Fibroblast of villous mesenchyme (primary cell): ENCODE data around the gene SYTL3. TPM values are rescaled to one million over a fixed set of nuclear protein-coding genes. Genes with fewer than 3 reads are reported as not detected.

Experiments
- DNase-seq: peaks from one replicate; pipeline ENCODE4 v3.0.0-alpha.2; 2010; ENCODE audit warnings: low read depth
- H3K4me3 ChIP-seq: 2 replicates; pipeline ENCODE4 v1.5.1; 2011; ENCODE audit warnings: low read depth, mild to moderate bottlenecking, low read length
- CTCF ChIP-seq: IDR thresholded peaks from 2 replicates; pipeline ENCODE4 v1.5.1; 2012; ENCODE audit warnings: low read depth, mild to moderate bottlenecking, low read length; ENCODE audit not compliant: insufficient read depth
- total RNA-seq: library from RNA; depleted of rRNA; stranded (reverse); fragments of >200 nt; gene quantifications from 2 replicates; pipeline ENCODE4 v1.2.3, GENCODE V29; 2012

SYTL3 gene
- total RNA-seq, 1 donor = 1.7 TPM

GRCh38 chr6:158759966-158760617, 110.2 kb downstream of the SYTL3 start:
- DNase-seq = no peak
- no peak for TF ChIP-seq CTCF
- no peak overlapping the region for H3K4me3 ChIP-seq

- TF ChIP-seq CTCF = no peak
- DNase-seq = no peak
These were observed 110.9 kb downstream of the SYTL3 start for GRCh38 chr6:158760618-158761250.

GRCh38 chr6:158761746-158762145, 111.9 kb downstream of the SYTL3 start:
- no peak for DNase-seq
- no peak overlapping the region for H3K4me3 ChIP-seq

More at GRCh38 chr6:158760618-158761250, 110.9 kb downstream of the SYTL3 start:
- no peak overlapping the region for H3K4me3 ChIP-seq

GRCh38 chr6:158762787-158763433, 113.1 kb downstream of the SYTL3 start:
- no peak overlapping the region for H3K4me3 ChIP-seq
- no peak for TF ChIP-seq CTCF
- DNase-seq = no peak

More at GRCh38 chr6:158761746-158762145, 111.9 kb downstream of the SYTL3 start:
- no peak for TF ChIP-seq CTCF

- TF ChIP-seq CTCF = no peak
- H3K4me3 ChIP-seq = no peak overlapping the region
- DNase-seq = no peak
These were observed 113.8 kb downstream of the SYTL3 start for GRCh38 chr6:158763434-158764182.

- DNase-seq = no peak
- H3K4me3 ChIP-seq = no peak overlapping the region
- TF ChIP-seq CTCF = no peak
These were observed 114.5 kb downstream of the SYTL3 start for GRCh38 chr6:158764183-158764849.
